H1 (cell line): Measurements from ENCODE around the gene GARS1. TPM values are rescaled to one million over a fixed set of nuclear protein-coding genes. Genes with fewer than 3 reads are reported as not detected.

ENCODE experiments used
- CTCF ChIA-PET: fragments of 300-600 bp; sonication (Branson Sonifier 250); formaldehyde crosslinking; loops from one replicate; lab custom pipeline; 2021; ENCODE audit not compliant: partially characterized antibody; lab: Charles Lee
- POLR2A ChIA-PET: fragments of 300-600 bp; sonication (Branson Sonifier 250); formaldehyde crosslinking; loops from one replicate; lab custom pipeline; 2021; ENCODE audit warnings: inconsistent platforms; ENCODE audit not compliant: partially characterized antibody; lab: Charles Lee
- DNase-seq, 2 experiments: peaks; one replicate each; pipeline versions ENCODE4 v3.0.0 to v3.0.0-alpha.2; 2010 to 2022; ENCODE audit warnings: low spot score in 2 of 2, low read depth in 1 of 2, mixed read lengths in 1 of 2
- FAIRE-seq: peaks from 2 replicates; lab custom pipeline; 2011; peaks lifted over from hg19 to GRCh38; lab: Jason Lieb, UNC
- H2AFZ ChIP-seq: 2 replicates; pipeline ENCODE4 v1.8.1; 2012; ENCODE audit warnings: low read length, inconsistent platforms
- H2AK5ac ChIP-seq: 2 replicates; pipeline ENCODE4 v1.6.1; 2013; ENCODE audit warnings: low read depth, low read length
- H2BK120ac ChIP-seq: replicated peaks from 2 replicates; pipeline ENCODE3; 2013; ENCODE audit warnings: low read depth, low read length, inconsistent platforms
- H2BK12ac ChIP-seq: 2 replicates; pipeline ENCODE4 v1.6.1; 2013; ENCODE audit warnings: low read depth, low read length
- H2BK15ac ChIP-seq: 2 replicates; pipeline ENCODE4 v1.6.1; 2013; ENCODE audit warnings: low read length
- H2BK20ac ChIP-seq: 2 replicates; pipeline ENCODE4 v1.6.1; 2013; ENCODE audit warnings: low read length
- H2BK5ac ChIP-seq: 2 replicates; pipeline ENCODE4 v1.6.1; 2013; ENCODE audit warnings: low read depth, low read length
- H3K14ac ChIP-seq: 2 replicates; pipeline ENCODE4 v1.6.1; 2013; ENCODE audit warnings: inconsistent platforms; ENCODE audit not compliant: insufficient read length
- H3K18ac ChIP-seq: 2 replicates; pipeline ENCODE4 v1.6.1; 2013; ENCODE audit warnings: low read length; ENCODE audit errors: extremely low read depth
- H3K23ac ChIP-seq: 2 replicates; pipeline ENCODE4 v1.6.1; 2013; ENCODE audit warnings: inconsistent platforms; ENCODE audit not compliant: insufficient read length
- H3K23me2 ChIP-seq: 2 replicates; pipeline ENCODE4 v1.6.1; 2013; ENCODE audit warnings: low read depth, low read length
- H3K27ac ChIP-seq: 2 replicates; pipeline ENCODE4 v1.6.1; 2011; ENCODE audit warnings: low read depth, low read length, inconsistent platforms
- H3K27me3 ChIP-seq, 4 experiments: replicated peaks in 1 of 4; 1 replicate in 1 of 4; 2 replicates in 3 of 4; pipeline versions ENCODE4 v1.6.1 to v1.8.1; 2011 to 2013; ENCODE audit warnings: low read length in 3 of 4, mild to moderate bottlenecking in 3 of 4, inconsistent platforms in 2 of 4, mixed read lengths in 2 of 4, moderate library complexity in 1 of 4; ENCODE audit not compliant: control insufficient read depth in 3 of 4, insufficient read depth in 3 of 4; ENCODE audit errors: extremely low read depth in 1 of 4
- H3K36me3 ChIP-seq, 4 experiments: 2 replicates each; pipeline versions ENCODE4 v1.6.1 to v1.8.1; 2011 to 2013; ENCODE audit warnings: mild to moderate bottlenecking in 4 of 4, low read length in 3 of 4, moderate library complexity in 2 of 4, control low read depth in 1 of 4, inconsistent platforms in 1 of 4; ENCODE audit not compliant: insufficient read depth in 4 of 4, control insufficient read depth in 2 of 4
- H3K4ac ChIP-seq: replicated peaks from 2 replicates; pipeline ENCODE3; 2013; ENCODE audit warnings: low read length, low read depth, mixed read lengths, inconsistent platforms; ENCODE audit not compliant: insufficient read length
- H3K4me1 ChIP-seq, 4 experiments: replicated peaks in 1 of 4; 1 replicate in 1 of 4; 2 replicates in 3 of 4; pipeline versions ENCODE4 v1.6.1 to v1.8.1; 2011 to 2013; ENCODE audit warnings: low read length in 3 of 4, inconsistent platforms in 2 of 4, mixed read lengths in 1 of 4; ENCODE audit not compliant: insufficient read depth in 4 of 4, control insufficient read depth in 3 of 4
- H3K4me2 ChIP-seq, 2 experiments: 2 replicates each; pipeline versions ENCODE4 v1.6.1 to v1.8.1; 2011 to 2013; ENCODE audit warnings: low read depth in 2 of 2, low read length in 2 of 2, control low read depth in 1 of 2, inconsistent platforms in 1 of 2, mild to moderate bottlenecking in 1 of 2; ENCODE audit not compliant: insufficient read depth in 1 of 2
- H3K4me3 ChIP-seq, 4 experiments: fragments of 200-600, 300-600 bp in 1 of 4; sonication (generic), shearing (Covaris generic), sonication (Bioruptor Twin) in 1 of 4; 2 replicates each; pipeline versions ENCODE4 v1.5.1 to v1.8.1; 2011 to 2016; ENCODE audit warnings: low read length in 4 of 4, low read depth in 3 of 4, control low read depth in 2 of 4, inconsistent platforms in 2 of 4, mild to moderate bottlenecking in 2 of 4, mixed read lengths in 1 of 4, moderate library complexity in 1 of 4; ENCODE audit not compliant: insufficient read depth in 2 of 4; ENCODE audit errors: extremely low read depth in 1 of 4
- H3K56ac ChIP-seq: replicated peaks from 2 replicates; pipeline ENCODE3; 2013; ENCODE audit warnings: low read depth, mild to moderate bottlenecking, mixed read lengths, low read length, inconsistent platforms; ENCODE audit not compliant: insufficient read length
- H3K79me1 ChIP-seq: 2 replicates; pipeline ENCODE4 v1.6.1; 2013; ENCODE audit warnings: low read depth, low read length, control low read depth
- H3K79me2 ChIP-seq, 2 experiments: 2 replicates each; pipeline versions ENCODE4 v1.6.1 to v1.8.1; 2012 to 2013; ENCODE audit warnings: low read length in 2 of 2, mild to moderate bottlenecking in 2 of 2, inconsistent platforms in 1 of 2; ENCODE audit not compliant: insufficient read depth in 2 of 2, control insufficient read depth in 1 of 2
- H3K9ac ChIP-seq, 4 experiments: replicated peaks in 1 of 4; 1 replicate in 1 of 4; 2 replicates in 3 of 4; pipeline versions ENCODE4 v1.6.1 to v1.8.1; 2011 to 2013; ENCODE audit warnings: low read depth in 3 of 4, low read length in 3 of 4, control low read depth in 2 of 4, mild to moderate bottlenecking in 2 of 4, moderate library complexity in 2 of 4, inconsistent platforms in 1 of 4; ENCODE audit errors: extremely low read depth in 1 of 4
- H3K9me3 ChIP-seq, 2 experiments: 2 replicates each; pipeline versions ENCODE4 v1.6.1 to v1.8.1; 2012 to 2013; ENCODE audit warnings: mild to moderate bottlenecking in 2 of 2, moderate library complexity in 2 of 2, control low read depth in 1 of 2, inconsistent platforms in 1 of 2, low read depth in 1 of 2, low read length in 1 of 2, mixed read lengths in 1 of 2; ENCODE audit not compliant: insufficient read depth in 2 of 2
- H4K20me1 ChIP-seq, 2 experiments: replicated peaks in 1 of 2; 2 replicates each; pipeline versions ENCODE3 to v1.8.1; 2011 to 2013; ENCODE audit warnings: inconsistent platforms in 2 of 2, low read length in 2 of 2, mild to moderate bottlenecking in 1 of 2; ENCODE audit not compliant: insufficient read depth in 2 of 2, control insufficient read depth in 1 of 2
- H4K5ac ChIP-seq: 2 replicates; pipeline ENCODE4 v1.6.1; 2013; ENCODE audit warnings: low read length, low read depth, mixed read lengths, inconsistent platforms; ENCODE audit not compliant: insufficient read length
- H4K8ac ChIP-seq: 2 replicates; pipeline ENCODE4 v1.8.0; 2013; ENCODE audit warnings: mild to moderate bottlenecking, moderate library complexity, low read length, inconsistent platforms; ENCODE audit not compliant: insufficient read depth; ENCODE audit errors: extremely low read depth
- H4K91ac ChIP-seq: replicated peaks from 2 replicates; pipeline ENCODE3; 2013; ENCODE audit warnings: low read length, mixed read lengths, inconsistent platforms; ENCODE audit not compliant: insufficient read length
- CBX8 ChIP-seq: fragments of 300-800, 300-1000 bp; sonication (generic); IDR thresholded peaks from 2 replicates; pipeline ENCODE4 v1.7.1; 2016; ENCODE audit warnings: low read depth, low read length, borderline replicate concordance
- WGBS, 2 experiments: shearing (Covaris generic) in 1 of 2; methylation state at CpG; one replicate each; pipeline versions ENCODE4 v1.1.6 to v1.1.7; 2013 to 2015; ENCODE audit warnings: low lambda C conversion rate in 2 of 2, mixed read lengths in 2 of 2, inconsistent platforms in 1 of 2, low coverage in 1 of 2, missing lambda C conversion rate in 1 of 2; ENCODE audit not compliant: insufficient replicate concordance in 2 of 2, insufficient coverage in 1 of 2, insufficient read length in 1 of 2; ENCODE audit errors: extremely low coverage in 1 of 2, missing lambda C conversion rate in 1 of 2; 5-methylcytosine and 5-hydroxymethylcytosine counted together
- long read RNA-seq, 2 experiments: library from RNA in 1 of 2; library from capped mRNA in 1 of 2; stranded (forward); transcript quantifications; one replicate each; pipeline ENCODE4 v2.0.0, GENCODE V29; 2021; ENCODE audit warnings: inconsistent platforms in 1 of 2
- polyA minus RNA-seq, 3 experiments: library from RNA; depleted of rRNA, polyadenylated mRNA; stranded (reverse); fragments of >200 nt; gene quantifications; 1 replicate in 2 of 3; 2 replicates in 1 of 3; pipeline ENCODE4 v1.2.3, GENCODE V29; 2011
- polyA plus RNA-seq, 7 experiments: library from polyadenylated mRNA; depleted of rRNA in 3 of 7; stranded (reverse) in 5 of 7; unstranded in 2 of 7; fragments of >200 nt in 5 of 7; fragments of 200-250 nt in 2 of 7; gene quantifications; 1 replicate in 5 of 7; 2 replicates in 1 of 7; 4 replicates in 1 of 7; pipeline versions ENCODE4 v1.2.1 to v1.2.3, GENCODE V29; 2011 to 2013; ENCODE audit warnings: missing spikeins in 2 of 7, mixed read lengths in 2 of 7
- total RNA-seq: library from RNA; stranded (reverse); fragmentation: NEBNext Ultra II Directional; extraction: Animal tissue kit (Norgen Biotek cat#: 25700); gene quantifications from 2 replicates; pipeline ENCODE4 v1.2.1, GENCODE V29; 2021
- TF ChIP-seq, protein P1 (sequence below): IDR thresholded peaks from 2 replicates; pipeline ENCODE4 v1.6.1; 2011; ENCODE audit warnings: low read length, improper control_type of control experiment

The GARS1 gene, protein sequence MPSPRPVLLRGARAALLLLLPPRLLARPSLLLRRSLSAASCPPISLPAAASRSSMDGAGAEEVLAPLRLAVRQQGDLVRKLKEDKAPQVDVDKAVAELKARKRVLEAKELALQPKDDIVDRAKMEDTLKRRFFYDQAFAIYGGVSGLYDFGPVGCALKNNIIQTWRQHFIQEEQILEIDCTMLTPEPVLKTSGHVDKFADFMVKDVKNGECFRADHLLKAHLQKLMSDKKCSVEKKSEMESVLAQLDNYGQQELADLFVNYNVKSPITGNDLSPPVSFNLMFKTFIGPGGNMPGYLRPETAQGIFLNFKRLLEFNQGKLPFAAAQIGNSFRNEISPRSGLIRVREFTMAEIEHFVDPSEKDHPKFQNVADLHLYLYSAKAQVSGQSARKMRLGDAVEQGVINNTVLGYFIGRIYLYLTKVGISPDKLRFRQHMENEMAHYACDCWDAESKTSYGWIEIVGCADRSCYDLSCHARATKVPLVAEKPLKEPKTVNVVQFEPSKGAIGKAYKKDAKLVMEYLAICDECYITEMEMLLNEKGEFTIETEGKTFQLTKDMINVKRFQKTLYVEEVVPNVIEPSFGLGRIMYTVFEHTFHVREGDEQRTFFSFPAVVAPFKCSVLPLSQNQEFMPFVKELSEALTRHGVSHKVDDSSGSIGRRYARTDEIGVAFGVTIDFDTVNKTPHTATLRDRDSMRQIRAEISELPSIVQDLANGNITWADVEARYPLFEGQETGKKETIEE
- total RNA-seq: 247 and 270 TPM in 2 replicates
- 387 and 476 TPM in 2 replicates for polyA plus RNA-seq (2011; rRNA removed)
- polyA plus RNA-seq (2011; cell fraction: cytosol; rRNA removed): 366 TPM
- 441 TPM for polyA plus RNA-seq (2011; cell fraction: nucleus; rRNA removed)
- polyA plus RNA-seq (2012, experiment 1 of 2): 220 to 267 TPM (median 246 TPM) in 4 replicates
- 41.7 TPM for polyA plus RNA-seq (2012, experiment 2 of 2)
- 220 TPM for polyA plus RNA-seq (2013, experiment 1 of 2)
- 214 TPM for polyA plus RNA-seq (2013, experiment 2 of 2)
- polyA minus RNA-seq (2011; rRNA and poly(A)+ RNA removed): 477 and 569 TPM in 2 replicates
- polyA minus RNA-seq (2011; cell fraction: cytosol; rRNA and poly(A)+ RNA removed): 278 TPM
- polyA minus RNA-seq (2011; cell fraction: nucleus; rRNA and poly(A)+ RNA removed): 382 TPM
- long read RNA-seq, experiment 1, transcript GARS-201 (17 exons, 2,634 nt): major isoform, 103 of 254 reads
- long read RNA-seq, experiment 1, transcript GARS-209 (2 exons, 772 nt): minor isoform, 15 of 254 reads
- long read RNA-seq, experiment 1, transcript GARS-208 (3 exons, 761 nt): minor isoform, 9 of 254 reads
- long read RNA-seq, experiment 1, partial matches to known transcripts: 111 of 254 reads
- long read RNA-seq, experiment 1, other reads (novel, unspliced or antisense): 16 of 254 reads
- long read RNA-seq, experiment 2, partial matches to known transcripts: 7 of 9 reads
- long read RNA-seq, experiment 2, other reads (novel, unspliced or antisense): 0 of 9 reads

DNA sequence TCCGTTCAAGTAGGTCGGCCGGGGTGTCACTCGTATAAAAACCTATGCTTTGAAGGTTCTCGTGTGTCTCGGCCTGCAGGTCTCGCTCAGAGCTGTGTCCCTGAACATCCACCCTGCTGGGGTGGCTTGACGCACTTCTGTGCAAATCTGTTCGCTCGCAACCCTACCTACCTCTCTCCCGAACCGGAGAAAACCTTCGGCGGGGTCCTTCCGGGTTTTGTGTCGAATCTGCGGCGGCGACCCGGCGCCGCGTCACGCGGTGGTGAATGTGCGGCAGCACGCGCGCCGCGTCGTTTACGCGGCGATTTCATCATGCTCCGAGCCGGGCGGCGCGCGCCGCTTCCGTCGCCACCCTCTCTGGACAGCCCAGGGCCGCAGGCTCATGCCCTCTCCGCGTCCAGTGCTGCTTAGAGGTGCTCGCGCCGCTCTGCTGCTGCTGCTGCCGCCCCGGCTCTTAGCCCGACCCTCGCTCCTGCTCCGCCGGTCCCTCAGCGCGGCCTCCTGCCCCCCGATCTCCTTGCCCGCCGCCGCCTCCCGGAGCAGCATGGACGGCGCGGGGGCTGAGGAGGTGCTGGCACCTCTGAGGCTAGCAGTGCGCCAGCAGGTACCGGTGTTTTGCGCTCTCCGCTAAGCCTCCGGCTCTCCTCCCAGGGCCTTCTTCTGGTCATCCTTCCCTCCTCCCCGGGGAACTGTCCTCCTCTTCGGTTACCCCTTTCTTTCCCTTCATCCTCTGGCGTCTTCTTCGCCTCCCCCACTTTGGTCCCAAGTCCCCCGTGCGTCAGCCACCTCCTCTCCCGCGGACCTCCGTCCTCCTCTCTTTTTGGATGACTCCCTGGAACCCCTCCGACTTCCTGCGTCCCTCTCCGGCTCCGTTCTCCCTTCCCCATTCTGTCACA, at the start of gene GARS1:
TSS of gene GARS1 (plus strand) at position 339 of the 896 bp plus-strand sequence. CDS start at position 383, 44 bp downstream.
- DNase-seq: peak; percentile 68 to 91
- Histone ChIP-seq H3K9me3 (no peaks in the 10 kb centered on the region), H3K36me3 (peaks cover 2 to 26% (median 9%) of the 10 kb centered on the region in 4 experiments), H3K4me1 (no peaks in the 10 kb centered on the region; a peak in 1 of 7 replicates), H3K79me2 (peaks cover 21 to 47% of the 10 kb centered on the region in 2 experiments), H3K23me2 (peaks cover 8% of the 10 kb centered on the region; the same call in 1 of the 2 replicates), H3K23ac (no peak within 1 kb of the TSS), H4K91ac (peak within 1 kb of the TSS; percentile 94), H3K4me3 (peak within 1 kb of the TSS; percentile 90 to 98 (median 95)), H3K27ac (peak within 1 kb of the TSS; percentile 96), H2BK5ac (peak within 1 kb of the TSS; percentile 97), H3K14ac (no peak within 1 kb of the TSS), H3K9ac (peak within 1 kb of the TSS; percentile 95 to 99 (median 96)), H3K4me2 (peak within 1 kb of the TSS; percentile 81 to 88), H3K4ac (peak within 1 kb of the TSS; percentile 55), H2BK15ac (no peak within 1 kb of the TSS), H3K56ac (peak within 1 kb of the TSS; percentile 87), H3K18ac (peak within 1 kb of the TSS; percentile 98), H2BK20ac (no peak within 1 kb of the TSS), H2BK12ac (peak within 1 kb of the TSS; percentile 96), H2AK5ac (peak within 1 kb of the TSS; percentile 59; the same call in 1 of the 2 replicates), H4K5ac (peak within 1 kb of the TSS; percentile 89), H4K20me1 (peaks cover 0 to 4% of the 10 kb centered on the region in 2 experiments), H2AFZ (peak within 1 kb of the TSS; percentile 96), H4K8ac (peak within 1 kb of the TSS; percentile 99), H2BK120ac (peak within 1 kb of the TSS; percentile 5), H3K27me3 (no peaks in the 10 kb centered on the region), H3K79me1 (peaks cover 8% of the 10 kb centered on the region)
- WGBS, 2 experiments: 1% methylated on average over 55 of the region's 84 CpGs; no CpG with 5 or more reads in 1 of the 2 experiments
- ChIA-PET CTCF (interaction anchor here (0.9 kb wide), 1 partner anchor 84 kb away, joined by 3 read pairs; no protein-coding TSS in a partner anchor), POLR2A (interaction anchor here (0.7 to 2.2 kb wide), 18 partner anchors 9 to 403 kb away, joined by 3 to 22 read pairs (median 4); no protein-coding TSS in a partner anchor)
- no peak for FAIRE-seq
- no peak for TF ChIP-seq CBX8
- TF ChIP-seq, protein P1, sequence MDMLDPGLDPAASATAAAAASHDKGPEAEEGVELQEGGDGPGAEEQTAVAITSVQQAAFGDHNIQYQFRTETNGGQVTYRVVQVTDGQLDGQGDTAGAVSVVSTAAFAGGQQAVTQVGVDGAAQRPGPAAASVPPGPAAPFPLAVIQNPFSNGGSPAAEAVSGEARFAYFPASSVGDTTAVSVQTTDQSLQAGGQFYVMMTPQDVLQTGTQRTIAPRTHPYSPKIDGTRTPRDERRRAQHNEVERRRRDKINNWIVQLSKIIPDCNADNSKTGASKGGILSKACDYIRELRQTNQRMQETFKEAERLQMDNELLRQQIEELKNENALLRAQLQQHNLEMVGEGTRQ: no peak
